HG03469 (cell line): ENCODE results near the gene SPPL2B.
"Not testable (repeated sequence)": the region's sequence is repeated elsewhere in the genome, so short reads cannot be mapped to it uniquely, and the experiment has no call there.

Experiments
- ATAC-seq: cut with Tn5 transposase; IDR thresholded peaks from one replicate; pipeline ENCODE4 v1.9.1; 2021; ENCODE audit warnings: mild to moderate bottlenecking, moderate library complexity, moderate number of reproducible peaks; ENCODE audit not compliant: unreplicated experiment

SPPL2B gene

DNA sequence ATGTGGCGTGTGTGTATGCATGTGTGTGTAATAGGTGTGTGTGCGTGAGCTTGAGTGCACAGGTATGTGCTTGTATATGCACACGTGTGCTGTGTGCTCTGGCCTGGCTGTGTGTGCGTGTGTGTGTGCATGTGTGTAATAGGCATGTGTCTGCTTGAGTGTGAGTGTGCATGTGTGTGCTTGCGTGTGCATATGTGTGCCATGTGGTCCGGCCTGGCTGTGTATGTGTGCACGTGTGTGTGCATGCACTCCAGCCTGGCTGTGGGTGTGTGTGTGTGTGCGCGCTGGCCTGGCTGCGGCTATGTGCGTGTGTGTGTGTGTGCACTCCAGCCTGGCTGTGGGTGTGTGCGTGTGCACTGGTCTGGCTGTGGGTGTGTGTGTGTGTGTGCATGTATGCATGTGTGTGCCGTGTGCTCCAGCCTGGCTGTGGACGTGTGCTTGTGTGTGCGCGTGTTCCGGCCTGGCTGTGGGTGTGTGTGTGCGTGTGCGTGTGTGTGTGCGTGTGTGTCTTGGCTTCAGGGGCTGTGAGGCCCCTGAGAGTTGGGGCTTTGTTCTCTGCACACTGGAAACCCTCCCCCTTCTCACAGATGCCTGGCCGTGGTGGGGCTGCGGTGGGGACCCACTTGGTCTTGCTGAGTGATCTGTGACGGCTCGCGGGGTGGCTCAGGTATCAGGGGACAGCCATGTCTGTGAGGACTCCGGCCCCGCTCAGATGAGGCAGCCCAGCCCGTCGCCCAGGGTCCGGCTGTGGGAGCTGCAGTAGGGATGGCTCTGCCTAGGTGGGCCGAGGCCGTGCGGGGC, 8.2 kb downstream of the SPPL2B start:
- ATAC-seq: no peak

GRCh38 chr19:2337329-2337707, 8.8 kb downstream of the SPPL2B start:
- ATAC-seq: no peak

DNA sequence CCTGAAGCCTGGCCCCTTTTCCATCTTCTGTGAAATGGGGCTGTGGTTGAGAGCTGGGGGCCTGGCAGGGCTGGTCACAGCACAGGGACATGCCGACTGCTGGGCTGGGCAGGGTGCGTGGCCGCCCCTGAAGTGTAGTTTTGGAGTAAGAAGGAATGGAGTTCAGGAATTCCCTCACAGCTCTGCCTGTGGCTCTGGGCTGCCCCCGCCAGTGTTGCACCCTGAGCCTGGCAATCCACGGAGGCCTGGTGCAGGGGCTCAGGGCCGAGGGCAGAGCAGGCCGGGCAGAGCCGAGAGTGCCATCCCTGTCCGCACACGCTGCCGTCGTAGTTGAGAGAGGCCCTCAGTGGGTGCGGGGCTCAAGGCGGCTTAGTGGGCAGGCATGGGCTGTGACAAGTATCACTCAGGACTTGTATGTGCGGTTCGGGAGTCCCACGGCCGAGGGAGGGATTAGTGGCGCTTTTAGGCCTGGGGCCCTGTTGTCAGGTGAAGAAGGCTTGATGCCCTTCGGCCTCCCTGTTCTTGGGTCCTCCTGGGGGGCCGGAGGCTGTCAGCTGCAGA, 9.7 kb downstream of the SPPL2B start:
- no peak for ATAC-seq

DNA sequence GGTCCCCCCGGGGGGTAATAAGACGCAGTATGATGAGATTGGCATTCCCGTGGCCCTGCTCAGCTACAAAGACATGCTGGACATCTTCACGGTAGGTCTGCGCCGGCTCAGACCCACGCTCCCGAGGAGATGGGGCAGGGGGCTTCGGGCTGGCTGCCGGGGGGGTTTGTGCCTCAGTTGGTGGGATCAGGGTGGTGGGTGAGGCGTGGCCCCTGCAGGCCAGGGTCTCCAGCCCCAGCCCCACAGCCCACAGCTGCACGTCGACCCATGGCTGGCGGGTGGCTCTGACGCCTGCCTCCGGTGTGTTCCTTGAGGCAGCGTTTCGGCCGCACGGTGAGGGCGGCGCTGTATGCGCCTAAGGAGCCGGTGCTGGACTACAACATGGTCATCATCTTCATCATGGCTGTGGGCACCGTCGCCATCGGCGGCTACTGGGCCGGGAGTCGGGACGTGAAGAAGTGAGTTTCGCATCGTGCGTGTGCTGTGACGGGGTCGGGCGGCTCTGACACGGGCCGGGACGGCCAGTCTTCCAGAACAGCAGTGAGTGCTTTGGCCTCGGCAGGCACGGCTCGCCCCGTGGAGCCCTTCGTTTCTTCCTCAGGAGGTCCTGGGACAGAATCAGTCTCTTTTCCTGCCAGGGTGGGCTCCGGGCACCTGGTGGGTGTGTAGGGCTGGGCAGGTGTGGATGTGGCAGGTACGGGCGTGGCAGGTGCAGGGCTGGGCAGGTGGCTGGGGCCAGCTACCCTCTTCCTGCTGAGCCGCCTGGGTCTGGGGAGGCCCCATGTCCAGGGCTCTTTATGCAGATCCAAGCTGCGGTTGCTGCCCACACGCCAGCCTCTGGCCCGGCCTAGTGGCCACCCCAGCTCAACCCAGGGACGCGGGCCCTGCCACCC, 10.5 kb downstream of the SPPL2B start:
- no peak for ATAC-seq

GRCh38 chr19:2339644-2340310, 11.3 kb downstream of the SPPL2B start:
- ATAC-seq: no peak

GRCh38 chr19:2340496-2341243, 12.2 kb downstream of the SPPL2B start:
- no peak for ATAC-seq

DNA sequence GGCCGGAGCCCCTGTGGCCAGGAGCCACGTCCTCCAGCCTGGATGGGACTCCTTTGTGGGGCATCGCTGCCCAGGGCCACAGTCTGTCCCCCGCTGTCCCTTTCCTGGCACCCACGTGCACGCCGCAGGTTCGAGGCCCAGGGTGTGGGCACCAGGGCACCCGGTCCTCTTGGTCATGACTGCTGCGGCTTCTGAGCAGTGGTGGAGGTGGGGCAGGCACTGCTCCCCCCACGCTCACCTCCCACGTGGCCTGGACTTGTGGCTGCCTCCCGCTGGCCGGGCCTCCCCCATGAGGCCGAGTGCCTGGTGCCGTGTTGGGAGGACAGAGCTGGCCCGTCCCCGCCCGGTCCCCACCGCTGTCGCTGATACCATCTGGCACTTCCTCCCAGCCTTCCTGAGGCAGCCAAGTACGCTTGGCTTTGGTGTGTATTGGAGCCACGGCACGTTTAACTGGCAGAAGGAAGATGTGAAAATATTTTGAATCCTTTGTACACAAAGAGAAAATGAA, 12.8 kb downstream of the SPPL2B start:
- no peak for ATAC-seq

DNA sequence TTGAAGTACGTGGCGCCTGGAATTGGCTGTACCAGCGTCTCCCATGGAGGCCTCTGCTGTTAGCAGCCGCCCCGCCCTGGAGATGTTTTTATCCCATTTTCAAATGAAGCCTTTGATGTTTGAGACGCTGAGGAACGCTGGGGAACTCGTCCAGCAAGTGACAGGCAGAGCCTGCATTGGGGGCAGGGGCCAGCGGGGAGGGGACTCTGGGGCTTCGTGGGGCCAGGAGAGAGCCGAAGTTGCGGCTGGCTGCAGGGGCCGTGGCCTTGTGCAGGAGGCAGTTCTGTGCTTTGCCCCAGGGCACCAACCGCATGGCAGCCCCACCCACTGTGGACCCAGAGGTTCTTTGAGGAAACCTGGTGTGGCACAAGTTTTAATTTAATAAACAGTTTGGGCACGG, 13.5 kb downstream of the SPPL2B start:
- ATAC-seq: no peak

DNA sequence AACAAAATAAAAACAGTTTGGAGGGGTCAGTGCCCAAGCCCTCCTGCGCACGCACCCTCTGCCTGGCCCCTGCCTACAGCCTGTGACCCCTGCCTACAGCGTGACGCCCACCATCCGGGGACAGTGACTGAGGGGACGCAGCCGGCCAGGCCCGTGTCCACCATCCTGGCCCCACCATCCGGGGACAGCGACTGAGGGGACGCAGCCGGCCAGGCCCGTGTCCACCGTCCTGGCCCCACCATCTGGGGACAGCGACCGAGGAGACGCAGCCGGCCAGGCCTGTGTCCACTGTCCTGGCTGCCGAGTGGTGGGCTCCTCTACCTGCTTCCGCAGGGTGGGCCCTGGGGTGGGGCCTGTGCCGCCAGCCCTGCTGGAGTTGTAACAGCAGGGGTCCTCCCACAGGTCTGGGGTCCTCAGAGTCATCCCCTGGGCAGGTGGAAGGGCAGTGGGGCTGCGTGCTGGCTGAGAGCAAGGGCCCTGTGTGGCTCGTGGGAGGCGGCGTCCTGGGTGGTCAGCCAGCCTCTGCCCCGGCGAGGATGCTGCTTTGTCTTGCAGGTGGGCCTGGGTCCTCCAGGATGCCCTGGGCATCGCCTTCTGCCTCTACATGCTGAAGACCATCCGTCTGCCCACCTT, 14.3 kb downstream of the SPPL2B start:
- ATAC-seq: no peak

DNA sequence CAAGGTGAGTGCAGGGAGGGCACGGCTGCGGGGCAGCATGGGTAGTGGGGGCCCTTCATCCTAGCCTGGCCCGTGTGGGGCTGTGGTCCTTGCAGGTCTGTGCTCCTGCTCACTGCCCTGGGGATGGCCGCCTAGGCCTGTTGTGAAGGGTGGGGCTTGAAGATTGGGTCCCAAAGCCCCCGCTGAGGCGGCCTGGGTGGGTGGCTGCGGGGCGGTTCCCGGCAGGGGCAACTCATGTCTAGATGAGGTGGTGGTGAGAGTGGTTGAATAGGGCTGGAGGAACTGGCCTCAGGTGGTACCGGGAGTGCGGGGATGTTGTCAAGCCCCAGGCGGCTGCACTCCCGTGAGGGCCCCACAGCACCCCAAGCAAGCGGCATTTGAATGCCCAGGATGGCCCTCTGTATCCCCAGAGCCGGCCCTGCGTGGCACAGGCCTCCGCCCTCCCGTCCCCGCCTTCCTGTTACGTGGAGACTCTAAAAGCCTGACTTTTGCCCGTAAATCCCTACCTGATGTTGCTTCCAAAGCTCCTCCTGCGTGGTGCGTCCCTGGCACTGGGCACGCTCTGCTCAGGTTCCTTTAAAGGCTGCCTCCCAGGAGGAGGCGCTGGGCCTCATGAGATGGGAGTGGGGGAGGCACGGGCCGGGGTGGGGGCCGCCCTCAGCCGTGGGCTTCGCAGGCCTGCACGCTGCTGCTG, 15.0 kb downstream of the SPPL2B start:
- ATAC-seq: no peak

DNA sequence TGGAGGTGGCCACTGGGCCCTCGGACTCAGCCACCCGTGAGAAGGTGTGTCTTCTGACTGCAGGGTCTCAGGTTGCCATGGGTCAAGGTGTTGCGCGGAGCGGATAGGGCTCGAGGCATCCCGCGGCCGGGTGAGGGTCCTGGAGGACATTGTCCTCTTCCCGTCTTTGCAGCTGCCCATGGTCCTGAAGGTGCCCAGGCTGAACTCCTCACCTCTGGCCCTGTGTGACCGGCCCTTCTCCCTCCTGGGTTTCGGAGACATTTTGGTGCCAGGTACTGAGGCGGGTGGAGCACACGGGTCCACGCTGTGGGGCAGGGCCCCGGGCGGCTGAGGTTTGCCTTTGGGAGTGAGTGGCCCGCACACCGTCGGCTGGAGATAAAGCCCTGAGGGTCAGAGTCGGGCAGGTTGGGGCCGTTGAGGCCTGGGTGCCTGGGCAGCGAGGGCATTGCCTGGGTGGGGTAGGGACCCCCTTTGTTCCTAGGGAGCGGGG, 15.9 kb downstream of the SPPL2B start:
- no peak for ATAC-seq

GRCh38 chr19:2345076-2345475, 16.6 kb downstream of the SPPL2B start:
- no peak for ATAC-seq

GRCh38 chr19:2345794-2346663, 17.5 kb downstream of the SPPL2B start:
- no peak for ATAC-seq

DNA sequence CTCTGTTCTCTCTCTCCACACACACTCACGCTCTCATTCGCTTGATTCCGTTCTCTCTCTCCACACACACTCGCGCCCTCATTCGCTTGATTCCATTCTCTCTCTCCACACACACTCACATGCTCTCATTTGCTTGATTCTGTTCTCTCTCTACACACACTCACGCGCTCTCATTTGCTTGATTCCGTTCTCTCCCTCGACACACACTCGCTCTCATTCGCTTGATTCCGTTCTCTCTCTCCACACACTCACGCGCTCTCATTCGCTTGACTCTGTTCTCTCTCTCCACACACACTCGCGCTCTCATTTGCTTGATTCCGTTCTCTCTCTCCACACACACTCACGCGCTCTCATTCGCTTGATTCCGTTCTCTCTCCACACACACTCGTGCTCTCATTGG, 21.3 kb downstream of the SPPL2B start:
- ATAC-seq: not testable (repeated sequence)

DNA sequence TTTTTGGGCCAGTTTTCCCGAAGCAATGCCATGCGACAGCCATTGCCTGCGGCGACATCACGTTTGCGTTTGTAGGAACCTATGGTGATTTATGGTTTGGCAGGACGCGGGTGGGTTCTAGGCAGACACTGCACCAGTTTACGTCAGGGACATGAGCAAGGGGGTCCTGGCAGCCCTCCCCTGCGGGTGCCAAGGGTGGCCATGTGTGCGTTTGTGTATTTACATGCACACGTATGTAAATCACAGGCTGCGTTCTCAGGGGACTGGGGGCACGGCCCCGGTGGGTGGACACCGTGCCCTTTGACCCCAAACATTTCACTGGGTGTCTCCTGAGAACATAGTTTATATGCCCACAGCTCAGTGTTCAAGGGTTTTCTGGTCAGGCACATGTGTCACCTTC, 22.2 kb downstream of the SPPL2B start:
- ATAC-seq: no peak

DNA sequence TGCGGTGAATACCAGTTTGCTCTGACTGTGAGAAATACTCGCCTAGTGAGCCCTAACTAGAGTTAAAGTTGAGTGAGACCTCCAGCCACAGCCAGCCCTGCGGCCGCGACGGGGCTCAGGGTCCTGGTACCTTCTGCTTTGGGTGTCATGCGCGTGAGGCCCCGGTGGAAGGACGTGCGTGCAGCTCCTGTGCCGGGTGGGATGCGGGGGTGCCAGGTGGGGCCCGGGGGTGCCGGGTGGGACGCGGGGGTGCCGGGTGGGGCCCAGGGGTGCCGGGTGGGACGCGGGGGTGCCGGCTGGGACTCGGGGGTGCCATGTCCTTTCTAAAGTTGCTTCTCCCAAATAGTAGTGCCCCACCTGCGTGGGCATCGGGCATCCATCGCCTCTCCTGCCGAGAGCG, 23.1 kb downstream of the SPPL2B start:
- ATAC-seq: no peak

- no peak for ATAC-seq
Measured at GRCh38 chr19:2352121-2352520, 23.6 kb downstream of the SPPL2B start.
